Endothelial cell of umbilical vein (primary cell): Measurements from ENCODE around the gene C19orf33. TPM values are rescaled to one million over a fixed set of nuclear protein-coding genes. Genes with fewer than 3 reads are reported as not detected.

Experiments
- BruUV-seq: library from RNA; stranded (reverse); fragments of 400-500 nt; replicated peaks from 2 replicates; lab custom pipeline; 2021; lab: Mats Ljungman, UMichigan
- CTCF ChIA-PET: fragments of 300-600, 350-600 bp; sonication (Branson Sonifier 250); formaldehyde crosslinking; loops from one replicate; lab custom pipeline; 2021; ENCODE audit warnings: antibody characterized with exemption, inconsistent platforms; lab: Charles Lee
- POLR2A ChIA-PET: fragments of 300-600, 350-600 bp; sonication (Branson Sonifier 250); formaldehyde crosslinking; loops from one replicate; lab custom pipeline; 2021; ENCODE audit warnings: antibody characterized with exemption, inconsistent platforms; lab: Charles Lee
- DNase-seq: peaks from one replicate; pipeline ENCODE4 v3.0.0-alpha.2; 2011; ENCODE audit warnings: low read depth, low spot score
- FAIRE-seq: peaks from 2 replicates; lab custom pipeline; 2011; peaks lifted over from hg19 to GRCh38; lab: Jason Lieb, UNC
- H2AFZ ChIP-seq: 2 replicates; pipeline ENCODE4 v1.6.0; 2012; ENCODE audit warnings: low read depth, low read length, control low read depth, inconsistent platforms
- H3K27ac ChIP-seq: 2 replicates; pipeline ENCODE4 v1.5.1; 2011; ENCODE audit warnings: low read depth, mild to moderate bottlenecking, control low read depth, low read length, moderate library complexity; ENCODE audit not compliant: insufficient read depth
- H3K27me3 ChIP-seq, 2 experiments: 2 replicates each; pipeline versions ENCODE4 v1.6.0 to v1.6.1; 2011; ENCODE audit warnings: low read length in 2 of 2, mixed read lengths in 1 of 2; ENCODE audit not compliant: control insufficient read depth in 2 of 2, insufficient read depth in 2 of 2
- H3K36me3 ChIP-seq, 2 experiments: 2 replicates in 1 of 2; 3 replicates in 1 of 2; pipeline ENCODE4 v1.5.1; 2011; ENCODE audit warnings: low read length in 2 of 2, mild to moderate bottlenecking in 1 of 2, moderate library complexity in 1 of 2; ENCODE audit not compliant: control insufficient read depth in 2 of 2, insufficient read depth in 2 of 2; ENCODE audit errors: extremely low read depth in 1 of 2
- H3K4me1 ChIP-seq: 3 replicates; pipeline ENCODE4 v1.5.1; 2011; ENCODE audit warnings: mild to moderate bottlenecking, low read length; ENCODE audit not compliant: control insufficient read depth, insufficient read depth; ENCODE audit errors: extremely low read depth
- H3K4me2 ChIP-seq: 2 replicates; pipeline ENCODE4 v1.6.1; 2011; ENCODE audit warnings: low read length, control low read depth, mixed read lengths; ENCODE audit not compliant: insufficient read depth
- H3K4me3 ChIP-seq, 3 experiments: fragments of 200-600 bp in 1 of 3; sonication (generic), shearing (Covaris generic) in 1 of 3; replicated peaks in 1 of 3; 2 replicates each; pipeline ENCODE4 v1.5.1; 2011 to 2016; ENCODE audit warnings: control low read depth in 3 of 3, low read length in 3 of 3, mild to moderate bottlenecking in 2 of 3, inconsistent platforms in 1 of 3, low read depth in 1 of 3, moderate library complexity in 1 of 3; ENCODE audit not compliant: insufficient read depth in 1 of 3
- H3K79me2 ChIP-seq: 2 replicates; pipeline ENCODE4 v1.6.0; 2012; ENCODE audit warnings: low read length, inconsistent platforms; ENCODE audit not compliant: control insufficient read depth, insufficient read depth
- H3K9ac ChIP-seq: replicated peaks from 2 replicates; pipeline ENCODE3; 2011; ENCODE audit warnings: low read length, control low read depth; ENCODE audit not compliant: insufficient read depth; ENCODE audit errors: extremely low read depth
- H3K9me1 ChIP-seq: replicated peaks from 3 replicates; pipeline ENCODE4 v1.6.0; 2011; ENCODE audit warnings: mild to moderate bottlenecking, low read length; ENCODE audit not compliant: control insufficient read depth, insufficient read depth; ENCODE audit errors: extremely low read depth
- H3K9me3 ChIP-seq: replicated peaks from 2 replicates; pipeline ENCODE4 v1.5.1; 2012; ENCODE audit warnings: low read length, inconsistent platforms; ENCODE audit not compliant: control insufficient read depth, insufficient read depth
- H4K20me1 ChIP-seq: replicated peaks from 2 replicates; pipeline ENCODE3; 2011; ENCODE audit warnings: mild to moderate bottlenecking, low read length; ENCODE audit not compliant: control insufficient read depth, insufficient read depth; ENCODE audit errors: extremely low read depth
- CTCF ChIP-seq, 2 donors: IDR thresholded peaks; 1 replicate in 1 of 2; 2 replicates in 1 of 2; pipeline ENCODE4 v1.5.1; 2011; ENCODE audit warnings: low read length in 2 of 2, mild to moderate bottlenecking in 2 of 2, moderate library complexity in 2 of 2, control low read depth in 1 of 2, inconsistent platforms in 1 of 2, low read depth in 1 of 2; ENCODE audit not compliant: insufficient read depth in 1 of 2; ENCODE audit errors: extremely low read depth in 1 of 2
- EZH2 ChIP-seq: IDR thresholded peaks from 2 replicates; pipeline ENCODE4 v1.6.1; 2012; ENCODE audit warnings: borderline replicate concordance, low read depth, mild to moderate bottlenecking, moderate library complexity, low read length, inconsistent platforms; ENCODE audit not compliant: severe bottlenecking
- FOS ChIP-seq: IDR thresholded peaks from 2 replicates; pipeline ENCODE4 v1.6.1; 2011; ENCODE audit warnings: mild to moderate bottlenecking, low read length, moderate library complexity, borderline replicate concordance; ENCODE audit not compliant: insufficient read depth
- GATA2 ChIP-seq: IDR thresholded peaks from 2 replicates; pipeline ENCODE4 v1.7.0; 2011; ENCODE audit warnings: low read depth, mild to moderate bottlenecking, moderate library complexity, mixed read lengths, low read length; ENCODE audit not compliant: insufficient read length, insufficient read depth
- JUN ChIP-seq: IDR thresholded peaks from 2 replicates; pipeline ENCODE4 v1.6.1; 2011; ENCODE audit warnings: borderline replicate concordance, low read depth; ENCODE audit not compliant: insufficient read length, insufficient read depth
- MAX ChIP-seq: IDR thresholded peaks from 2 replicates; pipeline ENCODE4 v1.6.1; 2011; ENCODE audit not compliant: insufficient read depth, insufficient read length
- MYC ChIP-seq: IDR thresholded peaks from one replicate; pipeline ENCODE4 v1.6.1; 2011; ENCODE audit warnings: mild to moderate bottlenecking, low read depth, low read length
- POLR2A ChIP-seq: IDR thresholded peaks from 2 replicates; pipeline ENCODE4 v1.6.1; 2012; ENCODE audit warnings: low read depth, mild to moderate bottlenecking, control low read depth, low read length
- POLR2AphosphoS5 ChIP-seq: IDR thresholded peaks from 2 replicates; pipeline ENCODE4 v1.6.1; 2012; ENCODE audit warnings: low read depth, mild to moderate bottlenecking, control low read depth, low read length, moderate library complexity; ENCODE audit not compliant: insufficient read depth
- dilution Hi-C: fragments of 300-500 bp; cut with MboI; formaldehyde crosslinking; loops from one replicate; pipeline ENCODE4 v1.15.0; 2019; ENCODE audit warnings: low sequenced_read_pairs; ENCODE audit not compliant: extremely low pct_ligation_motif_present
- intact Hi-C: fragments of 100-400 bp; cut with micrococcal nuclease; formaldehyde crosslinking; loops from one replicate; pipeline ENCODE4 v1.10.0; 2022
- polyA plus RNA-seq, 4 experiments: library from polyadenylated mRNA; depleted of rRNA in 3 of 4; stranded (reverse) in 3 of 4; unstranded in 1 of 4; fragments of >200 nt; gene quantifications; 2 replicates each; pipeline versions ENCODE4 v1.2.1 to v1.2.3, GENCODE V29; 2011 to 2012; ENCODE audit warnings: missing spikeins in 1 of 4
- total RNA-seq: library from RNA; stranded (reverse); gene quantifications from 2 replicates; pipeline ENCODE4 v1.2.3, GENCODE V29; 2021

The C19orf33 gene
- total and polyA plus RNA-seq, 2 donors (not counting 3 experiments of a cell fraction or from before 2014, with no cell fraction given), result 4.3 to 34.1 TPM

DNA sequence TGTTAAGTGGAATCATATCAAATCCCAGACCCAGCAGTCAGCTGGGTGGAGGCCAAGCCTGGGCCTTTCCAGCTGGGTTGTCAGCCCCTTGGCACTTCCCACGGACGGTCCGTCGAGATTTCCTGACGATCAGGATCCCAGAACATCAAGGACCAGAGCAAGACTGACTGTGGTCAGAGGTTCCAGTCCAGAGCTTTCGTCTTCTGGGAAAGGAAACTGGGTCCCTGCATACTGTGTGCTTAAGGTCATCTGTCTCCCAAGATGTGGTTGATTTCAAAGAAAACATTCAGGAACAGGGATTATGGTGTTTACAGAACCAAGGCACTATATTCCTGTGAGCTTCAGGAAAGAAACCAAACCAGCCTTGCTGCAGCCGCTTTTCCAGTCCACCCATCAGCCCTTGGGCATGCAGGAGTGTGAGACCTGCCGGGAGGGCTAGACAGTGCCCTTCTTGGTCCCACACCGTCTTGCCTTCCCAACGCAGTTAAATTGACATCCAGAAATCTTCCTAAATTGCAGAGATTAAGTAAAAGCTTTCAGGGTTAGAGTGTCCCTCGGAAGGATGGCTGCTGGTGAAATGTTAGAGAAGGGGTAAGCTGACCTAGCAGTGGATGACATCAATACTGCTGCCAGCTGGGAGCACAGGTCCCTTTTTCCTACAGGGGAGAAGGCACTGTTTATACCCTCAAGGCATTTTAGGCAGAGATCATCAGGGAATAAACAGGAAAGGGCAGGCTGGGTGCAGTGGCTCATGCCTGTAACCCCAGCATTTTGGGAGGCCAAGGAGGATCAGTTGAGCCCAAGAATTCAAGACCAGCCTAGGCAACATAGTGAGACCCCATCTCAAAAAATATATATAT lies 5.0 kb upstream of the C19orf33 start:
- DNase-seq (no peak), FAIRE-seq (no peak)
- H3K4me3 ChIP-seq, result no peak overlapping the region
- no peaks in the 10 kb centered on the region for H4K20me1 ChIP-seq
- no peak overlapping the region for H3K4me2 ChIP-seq
- POLR2A ChIA-PET, result interaction anchor here (0.7 kb wide), 1 partner anchor 29 kb away, joined by 3 read pairs; no protein-coding TSS in a partner anchor
- intact Hi-C loops (no loop called here), dilution Hi-C loops (no loop called here)
- H3K27me3 ChIP-seq, result no peaks in the 10 kb centered on the region
- H3K36me3 ChIP-seq, result no peaks in the 10 kb centered on the region
- no peaks in the 10 kb centered on the region for H3K9me1 ChIP-seq
- BruUV-seq, result no TSS peak
- H3K4me1 ChIP-seq, result peaks cover 7% of the 10 kb centered on the region
- H2AFZ ChIP-seq, result no peak overlapping the region
- H3K9ac ChIP-seq, result no peak overlapping the region
- CTCF ChIA-PET, result interaction anchor here (1.0 kb wide), 1 partner anchor 55 kb away, joined by 3 read pairs; no protein-coding TSS in a partner anchor
- H3K9me3 ChIP-seq, result no peaks in the 10 kb centered on the region
- H3K27ac ChIP-seq, result no peak overlapping the region
- H3K79me2 ChIP-seq, result no peaks in the 10 kb centered on the region
- TF ChIP-seq JUN (no peak), POLR2AphosphoS5 (no peak), CTCF (IDR thresholded peaks at IDR 0.05; ENCODE audit: extremely low read depth in 1 of 2, insufficient read depth in 1 of 2, low read depth in 1 of 2, low read length in 2 of 2) (no peak), MYC (no peak), MAX (no peak), POLR2A (no peak), GATA2 (no peak), EZH2 (no peak), FOS (no peak)
